Astrocyte of the cerebellum (primary cell): ENCODE results near the gene CHST4.

Source experiments
- DNase-seq: peaks from one replicate; pipeline ENCODE4 v3.0.0-alpha.2; 2011; ENCODE audit warnings: low read depth
- H3K4me3 ChIP-seq: 2 replicates; pipeline ENCODE4 v1.5.1; 2011; ENCODE audit warnings: mild to moderate bottlenecking, low read depth, low read length, moderate library complexity
- CTCF ChIP-seq: IDR thresholded peaks from 2 replicates; pipeline ENCODE4 v1.5.1; 2012; ENCODE audit warnings: low read length, low read depth, moderate library complexity, mild to moderate bottlenecking; ENCODE audit errors: missing control alignments
- in situ Hi-C: cut with HindIII; loops from 2 replicates; pipeline ENCODE4 v1.10.0; 2017; ENCODE audit warnings: low sequenced_read_pairs

Gene CHST4

DNA sequence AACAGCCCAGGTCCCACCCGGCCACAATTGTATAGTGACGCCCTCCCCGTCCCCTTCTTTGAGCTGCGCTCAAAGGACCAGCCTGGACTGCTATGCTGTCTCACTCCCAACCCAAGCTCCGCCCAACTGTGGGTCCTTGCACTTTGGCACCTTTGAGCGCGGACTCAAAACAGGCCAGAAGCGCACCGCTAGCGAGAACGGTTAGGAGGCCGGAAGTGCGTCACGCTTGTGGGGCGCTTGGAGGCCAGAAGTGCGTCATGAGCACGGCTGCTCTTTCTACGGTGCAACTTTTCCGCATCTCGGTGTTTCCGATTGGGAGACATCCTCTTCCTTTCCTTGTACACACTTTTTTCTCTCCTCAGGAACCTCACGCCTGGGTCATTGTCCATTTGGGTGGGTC, 37.1 kb upstream of the CHST4 start, which contains the start of gene ZNF19:
ZNF19 (minus strand) TSS at position 203 of the 400 bp plus-strand sequence. CDS start 7,210 bp downstream, outside the sequence.
- in situ Hi-C loops = no loop called here
- TF ChIP-seq CTCF = no peak
- DNase-seq = no peak
- no peak within 1 kb of the TSS for H3K4me3 ChIP-seq

GRCh38 chr16:71490361-71490760, 35.9 kb upstream of the CHST4 start:
- H3K4me3 ChIP-seq = no peak overlapping the region
- in situ Hi-C loops = no loop called here
- DNase-seq = no peak
- no peak for TF ChIP-seq CTCF

GRCh38 chr16:71491054-71491453, 35.2 kb upstream of the CHST4 start:
- in situ Hi-C loops = no loop called here
- DNase-seq = no peak
- no peak overlapping the region for H3K4me3 ChIP-seq
- no peak for TF ChIP-seq CTCF

- DNase-seq = no peak
- in situ Hi-C loops = no loop called here
- no peak overlapping the region for H3K4me3 ChIP-seq
- no peak for TF ChIP-seq CTCF
Measured at GRCh38 chr16:71492786-71493185, 33.4 kb upstream of the CHST4 start.

GRCh38 chr16:71493213-71493612, 33.0 kb upstream of the CHST4 start:
- DNase-seq = no peak
- in situ Hi-C loops = no loop called here
- no peak for TF ChIP-seq CTCF
- no peak overlapping the region for H3K4me3 ChIP-seq

- DNase-seq = no peak
- TF ChIP-seq CTCF = no peak
- in situ Hi-C loops = no loop called here
- H3K4me3 ChIP-seq = no peak overlapping the region
Measured at GRCh38 chr16:71498031-71498430, 28.2 kb upstream of the CHST4 start.
